Naive thymus-derived CD4-positive, alpha-beta T cell (primary cell): ENCODE measurements around the gene NAIF1. TPM values are rescaled to one million over a fixed set of nuclear protein-coding genes. Genes with fewer than 3 reads are reported as not detected.

ENCODE experiments used
- ATAC-seq: fragments of 150-1000 bp; cut with Tn5 transposase; 2 replicates; pipeline ENCODE4 v1.10.0; 2021; ENCODE audit warnings: mild to moderate bottlenecking, moderate library complexity
- CTCF ChIA-PET: fragments of 350-600 bp; sonication (Branson Sonifier 250); formaldehyde crosslinking; loops from one replicate; lab custom pipeline; 2021; ENCODE audit warnings: antibody characterized with exemption; lab: Charles Lee
- POLR2A ChIA-PET: fragments of 350-600 bp; sonication (Branson Sonifier 250); formaldehyde crosslinking; loops from one replicate; lab custom pipeline; 2021; ENCODE audit warnings: antibody characterized with exemption, inconsistent platforms; lab: Charles Lee
- DNase-seq, 9 donors: peaks; one replicate each; pipeline versions ENCODE4 v3.0.0 to v3.0.0-alpha.2; 2020 to 2022; ENCODE audit warnings: mixed read lengths in 1 of 9
- H3K27ac ChIP-seq: one replicate; pipeline ENCODE4 v1.7.0; 2013; ENCODE audit warnings: mild to moderate bottlenecking, low read depth, low read length, moderate library complexity
- H3K27me3 ChIP-seq, 2 donors: one replicate each; pipeline ENCODE4 v1.7.0; 2013; ENCODE audit warnings: low read length in 2 of 2, mild to moderate bottlenecking in 2 of 2, moderate library complexity in 2 of 2; ENCODE audit not compliant: control insufficient read depth in 2 of 2, insufficient read depth in 2 of 2
- H3K36me3 ChIP-seq, 3 experiments: 1 replicate in 2 of 3; 2 replicates in 1 of 3; pipeline ENCODE4 v1.7.0; 2013; ENCODE audit warnings: low read length in 3 of 3, mild to moderate bottlenecking in 3 of 3, moderate library complexity in 1 of 3; ENCODE audit not compliant: insufficient read depth in 3 of 3, control insufficient read depth in 2 of 3
- H3K4me1 ChIP-seq, 2 donors: one replicate each; pipeline ENCODE4 v1.7.0; 2013; ENCODE audit warnings: low read length in 2 of 2, mild to moderate bottlenecking in 2 of 2, moderate library complexity in 1 of 2; ENCODE audit not compliant: control insufficient read depth in 2 of 2, insufficient read depth in 2 of 2
- H3K4me3 ChIP-seq: 2 replicates; pipeline ENCODE4 v1.7.0; 2013; ENCODE audit warnings: mild to moderate bottlenecking, low read length
- H3K9me3 ChIP-seq, 3 experiments: 1 replicate in 2 of 3; 2 replicates in 1 of 3; pipeline ENCODE4 v1.7.0; 2013; ENCODE audit warnings: low read length in 3 of 3; ENCODE audit not compliant: control insufficient read depth in 2 of 3
- H3K27ac Mint-ChIP-seq, 9 donors: one replicate each; pipeline ENCODE4 v1.8.0; 2020 to 2022; ENCODE audit warnings: mixed read lengths in 9 of 9, mild to moderate bottlenecking in 8 of 9, moderate library complexity in 5 of 9, inconsistent platforms in 2 of 9
- H3K27me3 Mint-ChIP-seq, 5 donors: one replicate each; pipeline ENCODE4 v1.8.0; 2021 to 2022; ENCODE audit warnings: mixed read lengths in 5 of 5, mild to moderate bottlenecking in 1 of 5
- H3K36me3 Mint-ChIP-seq, 5 donors: one replicate each; pipeline ENCODE4 v1.8.0; 2020 to 2022; ENCODE audit warnings: mixed read lengths in 5 of 5, mild to moderate bottlenecking in 3 of 5, inconsistent platforms in 1 of 5
- H3K4me1 Mint-ChIP-seq, 7 donors: one replicate each; pipeline ENCODE4 v1.8.0; 2020 to 2022; ENCODE audit warnings: mixed read lengths in 7 of 7, mild to moderate bottlenecking in 3 of 7, inconsistent platforms in 1 of 7
- H3K4me3 Mint-ChIP-seq, 10 donors: one replicate each; pipeline ENCODE4 v1.8.0; 2020 to 2022; ENCODE audit warnings: mild to moderate bottlenecking in 10 of 10, mixed read lengths in 10 of 10, moderate library complexity in 6 of 10, inconsistent platforms in 2 of 10
- H3K9me3 Mint-ChIP-seq, 11 donors: one replicate each; pipeline ENCODE4 v1.8.0; 2020 to 2022; ENCODE audit warnings: mixed read lengths in 11 of 11, mild to moderate bottlenecking in 4 of 11, inconsistent platforms in 1 of 11, moderate library complexity in 1 of 11
- intact Hi-C, 2 donors: fragments of 100-400 bp; cut with micrococcal nuclease; formaldehyde crosslinking; loops; one replicate each; pipeline ENCODE4 v1.15.1; 2023
- polyA plus RNA-seq, 2 donors: library from polyadenylated mRNA; unstranded; fragments of 300-500 nt; fragmentation: Illumina TruSeq; gene quantifications; one replicate each; pipeline ENCODE4 v1.2.3, GENCODE V29; 2021
- total RNA-seq, 6 experiments: library from RNA in 5 of 6; stranded (reverse) in 5 of 6; gene quantifications; 1 replicate in 5 of 6; 2 replicates in 1 of 6; pipeline ENCODE4 v1.2.3 and lab custom pipeline; 2021 to 2026

Gene NAIF1
- total and polyA plus RNA-seq, 7 experiments from 2014 or later: 8.6 to 14.8 (median 11.8) TPM

DNA sequence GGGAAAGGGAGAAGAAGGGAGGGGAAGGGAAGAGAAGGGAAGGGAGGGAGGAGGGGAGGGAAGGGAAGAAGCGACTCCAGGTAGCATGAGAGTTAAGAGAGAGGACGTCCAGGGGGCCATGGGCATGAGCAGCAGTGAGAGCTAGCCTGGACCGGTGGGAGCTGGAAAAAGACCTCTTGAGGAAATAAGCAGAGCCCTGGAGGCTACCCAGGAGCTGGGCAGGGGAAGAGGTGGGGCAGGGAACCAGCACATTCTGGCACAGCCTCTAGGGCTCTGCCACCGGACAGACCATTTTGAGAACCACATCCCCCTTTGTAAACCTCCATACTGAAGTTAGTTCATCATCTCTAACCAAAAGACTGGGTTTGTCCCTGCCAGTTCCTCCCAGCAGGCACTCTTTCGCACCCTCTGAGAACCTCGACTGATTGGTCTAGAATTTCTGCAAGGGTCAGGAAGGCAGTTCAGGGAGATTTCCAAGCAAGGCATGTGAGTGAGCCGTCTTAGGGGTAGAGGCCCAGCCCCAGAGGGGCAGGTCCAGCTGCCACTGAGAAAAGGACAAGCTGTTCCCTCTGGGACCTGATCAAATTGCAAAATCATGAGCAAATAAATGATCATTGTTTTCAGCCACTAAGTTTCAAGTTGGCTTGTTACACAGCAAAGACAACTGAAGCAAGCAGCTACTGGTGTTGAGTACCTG is 11.6 kb downstream of the NAIF1 start:
- Histone ChIP-seq H3K9me3 (no peaks in the 10 kb centered on the region), H3K27ac (no peak overlapping the region), H3K4me1 (peaks cover 0 to 1% of the 10 kb centered on the region in 2 donors), H3K4me3 (no peak overlapping the region), H3K36me3 (no peaks in the 10 kb centered on the region), H3K27me3 (no peaks in the 10 kb centered on the region)
- Mint-ChIP-seq H3K27ac (no peak overlapping the region), H3K4me1 (peaks cover 0 to 8% (median 0%) of the 10 kb centered on the region in 7 donors), H3K36me3 (no peaks in the 10 kb centered on the region), H3K4me3 (no peak overlapping the region), H3K27me3 (peaks cover 0 to 7% (median 0%) of the 10 kb centered on the region in 5 donors), H3K9me3 (peaks cover 0 to 2% (median 0%) of the 10 kb centered on the region in 11 donors)
- POLR2A ChIA-PET: interaction anchor here (1.0 kb wide), 1 partner anchor 10 kb away, joined by 5 read pairs; no protein-coding TSS in a partner anchor
- CTCF ChIA-PET: interaction anchor here (0.8 kb wide), 1 partner anchor 145 kb away, joined by 3 read pairs; no protein-coding TSS in a partner anchor
- ATAC-seq (no peak), DNase-seq (no peak)
- intact Hi-C loops: no loop called here

DNA sequence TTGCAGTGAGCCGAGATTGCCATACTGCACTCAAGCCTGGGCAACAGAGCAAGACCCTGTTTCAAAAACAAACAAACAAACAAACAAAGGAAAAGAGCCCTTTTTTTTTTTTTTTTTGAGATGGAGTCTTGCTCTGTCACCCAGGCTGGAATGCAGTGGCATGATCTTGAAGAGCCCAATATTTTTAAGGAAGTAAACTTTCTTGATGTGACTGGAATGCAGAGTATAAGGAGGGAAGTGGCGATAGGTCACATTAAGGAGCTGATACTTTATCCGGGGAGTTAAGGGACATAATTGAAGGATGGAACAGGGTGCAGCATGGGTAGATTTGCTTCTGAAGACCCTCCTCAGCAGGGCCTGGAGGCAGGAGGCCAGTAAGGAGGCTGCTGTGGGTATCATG is 13.0 kb downstream of the NAIF1 start:
- peak overlapping the region in 1 of 9 donors; percentile 26 for H3K27ac Mint-ChIP-seq
- Histone ChIP-seq H3K27me3 (no peaks in the 10 kb centered on the region), H3K36me3 (no peaks in the 10 kb centered on the region), H3K27ac (no peak overlapping the region), H3K4me1 (no peaks in the 10 kb centered on the region), H3K4me3 (no peak overlapping the region), H3K9me3 (no peaks in the 10 kb centered on the region)
- peaks cover 0 to 8% (median 0%) of the 10 kb centered on the region in 7 donors for H3K4me1 Mint-ChIP-seq
- DNase-seq (no peak), ATAC-seq (peak; percentile 47)
- intact Hi-C loops: no loop called here
- CTCF ChIA-PET: interaction anchor here (0.6 kb wide), 1 partner anchor 18 kb away, joined by 3 read pairs; no protein-coding TSS in a partner anchor
- POLR2A ChIA-PET: no interaction called here
- H3K27me3 Mint-ChIP-seq: peaks cover 0 to 7% (median 0%) of the 10 kb centered on the region in 5 donors
- peaks cover 0 to 2% (median 0%) of the 10 kb centered on the region in 11 donors for H3K9me3 Mint-ChIP-seq
- no peak overlapping the region for H3K4me3 Mint-ChIP-seq
- H3K36me3 Mint-ChIP-seq: no peaks in the 10 kb centered on the region

DNA sequence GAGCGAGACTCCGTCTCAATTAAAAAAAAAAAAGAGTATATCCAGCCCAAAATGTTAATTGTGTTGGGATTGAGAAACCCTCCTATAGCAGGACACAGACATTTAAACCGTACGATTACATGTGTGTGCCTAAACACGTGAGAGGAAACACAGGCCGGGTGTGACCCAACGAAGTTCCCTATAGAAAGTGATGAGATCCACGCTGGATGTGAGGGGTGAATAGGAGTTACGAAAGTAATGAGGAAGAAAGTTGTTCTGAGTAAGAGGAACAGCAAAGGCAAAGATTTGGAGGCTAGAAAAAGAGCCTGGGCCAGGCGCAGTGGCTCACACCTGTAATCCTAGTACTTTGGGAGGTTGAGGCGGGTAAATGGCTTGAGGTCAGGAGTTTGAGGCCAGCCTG is 13.6 kb downstream of the NAIF1 start:
- H3K9me3 ChIP-seq: no peaks in the 10 kb centered on the region
- H3K27ac Mint-ChIP-seq: peak overlapping the region in 1 of 9 donors; percentile 26
- H3K27ac ChIP-seq: no peak overlapping the region
- DNase-seq (no peak), ATAC-seq (peak; percentile 87)
- no peak overlapping the region for H3K4me3 ChIP-seq
- peaks cover 0 to 2% (median 0%) of the 10 kb centered on the region in 11 donors for H3K9me3 Mint-ChIP-seq
- H3K27me3 Mint-ChIP-seq: peaks cover 0 to 10% (median 0%) of the 10 kb centered on the region in 5 donors
- H3K4me1 Mint-ChIP-seq: peaks cover 0 to 9% (median 3%) of the 10 kb centered on the region in 7 donors
- POLR2A ChIA-PET: no interaction called here
- no peaks in the 10 kb centered on the region for H3K27me3 ChIP-seq
- no peak overlapping the region for H3K4me3 Mint-ChIP-seq
- no peaks in the 10 kb centered on the region for H3K36me3 ChIP-seq
- H3K36me3 Mint-ChIP-seq: no peaks in the 10 kb centered on the region
- CTCF ChIA-PET: interaction anchor here (0.6 kb wide), 1 partner anchor 197 kb away, joined by 3 read pairs; no protein-coding TSS in a partner anchor
- intact Hi-C loops: no loop called here
- H3K4me1 ChIP-seq: no peaks in the 10 kb centered on the region

DNA sequence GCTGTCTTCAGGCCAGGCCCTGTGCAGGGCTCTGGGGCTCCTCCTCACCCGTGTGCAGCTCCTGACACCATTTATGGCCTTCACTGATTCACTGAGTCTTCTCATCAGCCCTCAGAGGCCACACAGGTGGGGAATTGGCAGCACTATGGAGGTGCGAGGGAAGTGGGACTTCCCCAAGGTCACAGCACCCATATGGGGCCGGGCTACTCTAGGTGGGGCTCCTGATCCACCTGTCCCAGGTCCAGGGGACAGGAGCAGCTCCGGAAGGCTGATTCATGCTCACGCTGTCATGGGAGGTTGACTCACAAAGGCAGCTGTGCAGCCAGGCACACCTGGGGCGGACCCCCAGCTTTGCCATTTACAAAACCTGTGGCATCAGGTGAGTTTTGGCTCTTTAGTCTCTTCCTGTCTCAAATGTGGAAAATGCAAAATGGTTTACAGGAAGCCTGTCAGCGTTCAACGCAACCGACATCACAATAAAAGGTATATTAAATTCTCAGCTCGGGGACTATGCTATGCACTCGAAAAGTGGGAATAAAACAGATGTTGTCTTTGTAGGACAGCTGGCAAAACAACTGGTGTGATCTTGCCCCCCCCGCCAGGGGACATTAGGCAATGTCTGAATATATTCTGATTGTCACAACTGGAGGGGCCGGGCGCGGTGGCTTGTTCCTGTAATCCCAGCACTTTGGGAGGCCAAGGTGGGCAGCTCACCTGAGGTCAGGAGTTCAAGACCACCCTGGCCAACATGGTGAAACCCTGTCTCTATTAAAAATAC is 15.0 kb downstream of the NAIF1 start:
- H3K36me3 ChIP-seq: no peaks in the 10 kb centered on the region
- no peak for ATAC-seq
- no peaks in the 10 kb centered on the region for H3K27me3 ChIP-seq
- intact Hi-C loops: no loop called here
- no peak overlapping the region for H3K27ac Mint-ChIP-seq
- no peak overlapping the region for H3K4me3 Mint-ChIP-seq
- H3K4me1 Mint-ChIP-seq: peaks cover 0 to 8% (median 4%) of the 10 kb centered on the region in 7 donors
- POLR2A ChIA-PET: interaction anchor here (0.9 to 1.8 kb wide), 2 partner anchors 15 to 17 kb away, joined by 3 to 5 read pairs; partner anchors contain the start of gene NAIF1
- CTCF ChIA-PET: interaction anchor here (0.7 to 1.1 kb wide), 3 partner anchors 13 to 109 kb away, joined by 3 to 6 read pairs (median 3); no protein-coding TSS in a partner anchor
- H3K4me3 ChIP-seq: no peak overlapping the region
- no peak overlapping the region for H3K27ac ChIP-seq
- H3K36me3 Mint-ChIP-seq: no peaks in the 10 kb centered on the region
- no peaks in the 10 kb centered on the region for H3K9me3 Mint-ChIP-seq
- peaks cover 0 to 11% (median 0%) of the 10 kb centered on the region in 5 donors for H3K27me3 Mint-ChIP-seq
- no peaks in the 10 kb centered on the region for H3K9me3 ChIP-seq
- no peaks in the 10 kb centered on the region for H3K4me1 ChIP-seq
- DNase-seq: no peak

DNA sequence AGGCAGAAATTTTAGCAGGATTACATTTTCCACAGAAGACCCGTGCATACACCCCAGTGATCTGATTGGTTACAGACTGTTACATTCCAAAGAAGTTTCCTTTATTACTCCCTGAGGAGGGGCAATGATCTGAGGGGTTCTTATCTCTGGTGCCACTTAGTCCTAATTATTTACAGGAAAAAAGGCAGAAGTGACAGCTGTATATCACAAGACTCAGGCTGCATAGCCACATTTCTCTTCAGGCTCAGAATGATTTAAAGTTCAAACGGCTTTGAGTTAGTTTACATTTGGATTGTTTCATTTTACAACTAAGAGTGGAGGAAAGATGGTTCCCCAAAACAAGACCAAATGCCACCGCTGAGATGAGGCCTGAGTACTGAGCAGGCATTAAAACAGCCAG is 17.3 kb downstream of the NAIF1 start:
- Histone ChIP-seq H3K4me1 (no peaks in the 10 kb centered on the region), H3K27me3 (no peaks in the 10 kb centered on the region), H3K27ac (no peak overlapping the region), H3K4me3 (no peak overlapping the region), H3K9me3 (no peaks in the 10 kb centered on the region), H3K36me3 (no peaks in the 10 kb centered on the region)
- DNase-seq (no peak), ATAC-seq (no peak)
- H3K36me3 Mint-ChIP-seq: no peaks in the 10 kb centered on the region
- H3K27me3 Mint-ChIP-seq: peaks cover 0 to 12% (median 0%) of the 10 kb centered on the region in 5 donors
- ChIA-PET CTCF (interaction anchor here (0.7 kb wide), 1 partner anchor 525 kb away, joined by 6 read pairs; no protein-coding TSS in a partner anchor), POLR2A (no interaction called here)
- no peak overlapping the region for H3K4me3 Mint-ChIP-seq
- intact Hi-C loops: no loop called here
- H3K4me1 Mint-ChIP-seq: peaks cover 0 to 5% (median 4%) of the 10 kb centered on the region in 7 donors
- no peaks in the 10 kb centered on the region for H3K9me3 Mint-ChIP-seq
- H3K27ac Mint-ChIP-seq: no peak overlapping the region

DNA sequence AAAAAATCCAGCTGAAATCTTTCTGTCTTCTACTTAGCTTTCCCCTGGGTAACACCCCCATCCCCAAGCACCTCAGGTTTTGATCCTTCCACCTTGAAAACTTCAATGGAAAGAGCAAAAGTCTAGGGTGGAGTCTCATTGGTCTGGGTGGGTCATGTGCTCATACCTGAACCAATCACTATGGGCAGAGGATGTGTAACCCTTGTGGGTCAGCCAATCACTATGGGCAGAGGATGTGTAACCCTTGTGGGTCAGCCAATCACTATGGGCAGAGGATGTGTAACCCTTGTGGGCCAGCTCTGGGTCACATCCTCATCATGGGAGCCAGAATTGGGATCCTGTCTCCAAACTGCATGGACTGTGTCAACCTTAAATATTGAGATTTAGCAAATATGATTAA is 18.5 kb downstream of the NAIF1 start:
- H3K27me3 Mint-ChIP-seq: peaks cover 0 to 11% (median 0%) of the 10 kb centered on the region in 5 donors
- DNase-seq: no peak
- no peak overlapping the region for H3K27ac Mint-ChIP-seq
- Histone ChIP-seq H3K27ac (no peak overlapping the region), H3K4me3 (no peak overlapping the region), H3K36me3 (no peaks in the 10 kb centered on the region), H3K4me1 (no peaks in the 10 kb centered on the region), H3K27me3 (no peaks in the 10 kb centered on the region), H3K9me3 (no peaks in the 10 kb centered on the region)
- H3K36me3 Mint-ChIP-seq: no peaks in the 10 kb centered on the region
- ATAC-seq: peak; percentile 55
- ChIA-PET POLR2A (interaction anchor here (0.6 to 1.7 kb wide), 4 partner anchors 14 to 196 kb away, joined by 3 to 8 read pairs (median 4); partner anchors contain the start of gene NAIF1), CTCF (interaction anchor here (0.7 kb wide), 1 partner anchor 86 kb away, joined by 3 read pairs; no protein-coding TSS in a partner anchor)
- no peak overlapping the region for H3K4me3 Mint-ChIP-seq
- no peaks in the 10 kb centered on the region for H3K9me3 Mint-ChIP-seq
- H3K4me1 Mint-ChIP-seq: peaks cover 0 to 4% (median 3%) of the 10 kb centered on the region in 7 donors
- intact Hi-C loops: no loop called here
